Astrocyte of the cerebellum (primary cell): Measurements from ENCODE around the gene PXDN.

Source experiments
- DNase-seq: peaks from one replicate; pipeline ENCODE4 v3.0.0-alpha.2; 2011; ENCODE audit warnings: low read depth
- H3K4me3 ChIP-seq: 2 replicates; pipeline ENCODE4 v1.5.1; 2011; ENCODE audit warnings: mild to moderate bottlenecking, low read depth, low read length, moderate library complexity
- CTCF ChIP-seq: IDR thresholded peaks from 2 replicates; pipeline ENCODE4 v1.5.1; 2012; ENCODE audit warnings: low read length, low read depth, moderate library complexity, mild to moderate bottlenecking; ENCODE audit errors: missing control alignments
- in situ Hi-C: cut with HindIII; loops from 2 replicates; pipeline ENCODE4 v1.10.0; 2017; ENCODE audit warnings: low sequenced_read_pairs

PXDN gene

GRCh38 chr2:1750270-1750932, 6.1 kb upstream of the PXDN start:
- TF ChIP-seq CTCF, result no peak
- in situ Hi-C loops, result loop anchor here (5.0 kb wide), 1 partner anchor 67 kb away; no protein-coding TSS in a partner anchor
- no peak for DNase-seq
- H3K4me3 ChIP-seq, result no peak overlapping the region

- no peak for TF ChIP-seq CTCF
- H3K4me3 ChIP-seq, result no peak overlapping the region
- no peak for DNase-seq
- in situ Hi-C loops, result loop anchor here (5.0 kb wide), 1 partner anchor 68 kb away; no protein-coding TSS in a partner anchor
These were observed 5.3 kb upstream of the PXDN start for GRCh38 chr2:1749489-1750119.

- no peak overlapping the region for H3K4me3 ChIP-seq
- in situ Hi-C loops, result no loop called here
These were observed 4.6 kb upstream of the PXDN start for GRCh38 chr2:1748741-1749488.

GRCh38 chr2:1748176-1748740, 3.9 kb upstream of the PXDN start:
- H3K4me3 ChIP-seq, result no peak overlapping the region
- no peak for DNase-seq
- no peak for TF ChIP-seq CTCF
- in situ Hi-C loops, result no loop called here

More at GRCh38 chr2:1748741-1749488, 4.6 kb upstream of the PXDN start:
- no peak for TF ChIP-seq CTCF
- no peak for DNase-seq

- no peak for DNase-seq
- in situ Hi-C loops, result no loop called here
- no peak for TF ChIP-seq CTCF
- H3K4me3 ChIP-seq, result no peak overlapping the region
These were observed 3.0 kb upstream of the PXDN start for GRCh38 chr2:1747065-1747941.
